Lung microvascular endothelial cell (primary cell): ENCODE data around the gene WDR72. TPM values are rescaled to one million over a fixed set of nuclear protein-coding genes. Genes with fewer than 3 reads are reported as not detected.
"Not testable (repeated sequence)": the region's sequence is repeated elsewhere in the genome, so short reads cannot be mapped to it uniquely, and the experiment has no call there.

Experiments
- DNase-seq, 2 donors: peaks; one replicate each; pipeline versions ENCODE4 v3.0.0 to v3.0.0-alpha.2; 2010; ENCODE audit warnings: low read depth in 2 of 2
- total RNA-seq: library from RNA; depleted of rRNA; stranded (reverse); fragments of >200 nt; gene quantifications from 2 replicates; pipeline ENCODE4 v1.2.1, GENCODE V29; 2014

WDR72 gene
- total RNA-seq, 1 donor from 2014 or later = not detected

- DNase-seq = no peak
Observed at GRCh38 chr15:53709821-53710220, 49.6 kb downstream of the WDR72 start.

- no peak for DNase-seq
Observed at GRCh38 chr15:53695365-53695764, 64.1 kb downstream of the WDR72 start.

GRCh38 chr15:53694476-53694874 is 65.0 kb downstream of the WDR72 start:
- no peak for DNase-seq

DNA sequence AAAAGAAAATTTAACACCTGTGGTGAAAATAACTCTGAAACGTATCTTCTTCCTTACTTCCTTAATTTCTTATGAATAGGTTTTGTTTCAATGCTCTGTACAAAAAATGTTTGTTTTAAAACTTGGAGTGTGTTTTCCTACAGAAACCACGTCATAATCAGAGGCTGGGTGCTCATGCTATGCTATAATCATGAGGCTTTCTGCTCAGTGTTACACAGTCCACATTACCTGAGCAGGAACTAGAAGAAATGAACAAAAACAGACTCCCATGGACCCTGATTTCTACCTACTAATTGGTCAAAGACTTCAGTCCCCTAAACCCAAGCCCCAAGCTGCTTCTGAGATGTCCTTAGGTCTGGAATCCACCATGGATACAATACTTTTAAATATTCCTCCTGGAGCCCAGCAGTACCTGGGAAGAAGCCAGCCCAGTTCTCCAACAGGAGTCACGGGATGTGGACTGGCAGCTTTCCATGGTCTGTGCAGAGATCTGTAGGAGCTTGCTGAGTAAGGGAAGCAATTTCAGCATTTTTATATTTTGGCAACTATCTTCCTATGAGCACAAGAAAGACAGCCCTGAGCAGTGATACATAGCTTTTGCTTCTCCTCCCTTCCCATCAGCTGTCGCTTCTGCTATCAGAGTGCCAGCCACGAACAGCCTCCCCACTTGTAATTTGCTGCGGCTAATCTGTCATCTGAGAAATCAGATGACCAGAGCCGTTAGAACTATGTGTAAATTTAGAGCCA is 65.6 kb downstream of the WDR72 start:
- no peak for DNase-seq

- DNase-seq = not testable (repeated sequence)
Observed at GRCh38 chr15:53684162-53684561, 75.3 kb downstream of the WDR72 start.

DNA sequence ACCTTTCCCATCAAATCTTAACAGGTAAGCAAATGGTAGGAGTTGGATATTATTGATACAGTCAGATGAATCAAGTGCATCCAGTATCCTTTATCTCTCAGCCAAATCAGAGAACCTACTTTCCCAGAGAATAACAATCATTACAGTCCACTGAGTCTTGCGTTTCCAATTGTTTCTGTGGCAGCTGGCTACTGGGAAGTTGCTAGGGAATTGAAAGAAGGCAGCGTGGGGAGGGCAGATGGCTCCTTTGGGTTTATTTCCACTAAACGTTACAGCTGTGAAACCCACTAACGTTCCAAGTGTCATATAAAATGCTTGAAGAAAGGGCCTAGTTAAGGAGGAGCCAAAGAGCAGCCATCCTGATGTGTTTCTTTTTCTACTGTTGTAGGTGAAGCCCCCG is 78.4 kb downstream of the WDR72 start:
- DNase-seq = no peak

DNA sequence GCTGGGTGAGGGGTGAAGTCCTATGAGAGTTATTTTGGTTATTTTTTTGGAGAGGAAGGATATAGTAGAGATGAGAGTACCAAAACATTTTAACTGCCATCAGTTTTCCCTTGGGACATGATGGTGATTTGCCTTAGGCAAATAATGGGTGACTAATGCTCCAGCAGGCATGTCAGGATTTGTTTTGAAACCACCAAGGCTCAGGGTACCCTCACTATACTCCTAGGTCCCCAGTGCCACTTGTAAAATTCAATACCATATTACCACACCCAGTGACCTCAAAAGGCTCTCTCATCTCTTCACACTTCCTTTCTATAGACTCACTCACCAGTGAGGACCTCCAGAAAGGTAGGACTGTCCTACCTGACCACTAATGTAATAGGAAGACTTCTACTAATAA is 83.6 kb downstream of the WDR72 start:
- no peak for DNase-seq

GRCh38 chr15:53671545-53671944 is 87.9 kb downstream of the WDR72 start:
- no peak for DNase-seq

GRCh38 chr15:53670701-53671100 is 88.8 kb downstream of the WDR72 start:
- DNase-seq = no peak

GRCh38 chr15:53665930-53666329 is 93.5 kb downstream of the WDR72 start:
- DNase-seq = no peak

- no peak for DNase-seq
Observed at GRCh38 chr15:53658827-53659555, 100.5 kb downstream of the WDR72 start.

DNA sequence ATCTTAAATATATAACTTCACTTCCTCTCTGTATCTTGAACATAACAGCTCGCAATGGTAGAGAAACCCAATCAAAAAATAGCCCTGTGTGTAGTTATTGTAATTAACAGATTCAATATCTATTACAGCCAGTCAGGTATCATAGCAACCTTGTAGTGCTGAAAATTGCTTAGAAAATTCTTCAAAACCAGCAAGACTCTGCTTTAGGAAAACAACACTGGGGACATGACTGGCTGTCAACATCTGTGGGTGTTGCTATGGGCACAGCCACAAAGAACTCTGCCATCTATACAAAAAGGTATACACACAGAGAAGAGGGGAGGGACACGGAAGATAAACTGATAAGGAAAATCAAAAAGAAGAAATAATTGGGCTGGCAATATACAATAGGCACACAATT is 101.2 kb downstream of the WDR72 start:
- DNase-seq = no peak

DNA sequence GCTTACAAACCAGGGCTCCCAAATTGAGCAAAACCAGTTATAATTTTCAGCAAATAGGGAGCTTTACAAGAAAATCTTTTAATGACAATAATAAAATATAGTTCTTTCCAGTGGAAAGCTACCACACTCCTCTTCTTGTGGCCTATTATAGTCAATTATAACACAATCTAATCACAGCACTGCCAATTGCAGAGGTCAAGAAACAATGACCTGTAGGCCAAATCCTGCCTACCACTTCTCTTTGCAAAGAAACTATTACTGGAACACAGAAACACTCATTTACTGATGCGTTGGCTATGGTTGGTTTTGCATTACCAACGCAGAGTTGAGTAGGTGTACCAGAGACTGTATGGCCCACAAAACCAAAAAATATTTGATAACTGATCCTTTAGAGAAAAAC is 110.5 kb downstream of the WDR72 start:
- no peak for DNase-seq

GRCh38 chr15:53644660-53645059 is 114.8 kb downstream of the WDR72 start:
- DNase-seq = no peak

DNA sequence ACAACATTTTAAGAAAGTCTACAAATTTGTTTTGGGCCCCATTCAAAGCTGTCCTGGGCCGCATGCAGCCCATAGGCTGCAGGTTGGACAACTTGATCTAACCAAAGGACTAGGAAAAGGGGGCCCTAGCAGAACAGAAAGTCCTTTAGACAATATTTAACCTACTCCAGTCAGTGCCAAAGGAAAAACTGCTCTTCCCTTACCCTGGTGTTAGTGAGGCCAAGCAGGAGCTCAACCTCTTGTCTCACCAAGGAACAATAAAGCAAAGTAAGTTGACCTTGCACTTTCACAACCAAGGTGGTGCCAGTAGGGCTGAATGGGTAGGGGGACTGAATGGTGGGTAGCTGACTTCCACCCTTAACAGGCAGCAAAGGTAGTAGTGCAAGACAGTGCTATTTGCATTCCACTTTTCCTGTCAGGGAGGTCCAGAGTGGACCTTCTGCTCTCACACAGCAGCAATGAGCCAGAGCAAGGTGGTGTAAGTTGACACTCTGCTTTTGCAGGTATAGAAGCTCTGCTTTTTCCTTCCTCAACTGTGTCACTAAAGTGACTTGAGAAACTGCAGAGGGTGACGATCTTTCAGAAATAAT is 124.9 kb downstream of the WDR72 start:
- no peak for DNase-seq

GRCh38 chr15:53627279-53627678 is 132.2 kb downstream of the WDR72 start:
- no peak for DNase-seq

GRCh38 chr15:53625962-53626845 is 133.3 kb downstream of the WDR72 start:
- no peak for DNase-seq

GRCh38 chr15:53625260-53625659 is 134.2 kb downstream of the WDR72 start:
- no peak for DNase-seq

GRCh38 chr15:53618461-53618860 is 141.0 kb downstream of the WDR72 start:
- DNase-seq = no peak

GRCh38 chr15:53611145-53611920 is 148.1 kb downstream of the WDR72 start:
- peak; percentile 27 to 83 for DNase-seq

GRCh38 chr15:53591041-53591440 is 168.4 kb downstream of the WDR72 start:
- DNase-seq = no peak
